Fibroblast of pulmonary artery (primary cell): ENCODE results near the gene FBXW2.
"Not testable (repeated sequence)": the region's sequence is repeated elsewhere in the genome, so short reads cannot be mapped to it uniquely, and the experiment has no call there.

Experiments used
- DNase-seq: peaks from one replicate; pipeline ENCODE4 v3.0.0-alpha.2; 2010; ENCODE audit warnings: low read depth
- H3K4me3 ChIP-seq: replicated peaks from 2 replicates; pipeline ENCODE4 v1.5.1; 2011; ENCODE audit warnings: low read depth, mild to moderate bottlenecking, control low read depth, low read length, moderate library complexity
- CTCF ChIP-seq: IDR thresholded peaks from 2 replicates; pipeline ENCODE4 v1.5.1; 2011; ENCODE audit warnings: mild to moderate bottlenecking, control low read depth, low read length, inconsistent platforms; ENCODE audit errors: missing control alignments

FBXW2 gene

GRCh38 chr9:120755044-120755443 lies 38.2 kb downstream of the FBXW2 start:
- DNase-seq, result no peak
- TF ChIP-seq CTCF, result no peak
- H3K4me3 ChIP-seq, result no peak overlapping the region

- no peak overlapping the region for H3K4me3 ChIP-seq
- no peak for TF ChIP-seq CTCF
- DNase-seq, result no peak
Observed at GRCh38 chr9:120750421-120750820, 42.8 kb downstream of the FBXW2 start.

DNA sequence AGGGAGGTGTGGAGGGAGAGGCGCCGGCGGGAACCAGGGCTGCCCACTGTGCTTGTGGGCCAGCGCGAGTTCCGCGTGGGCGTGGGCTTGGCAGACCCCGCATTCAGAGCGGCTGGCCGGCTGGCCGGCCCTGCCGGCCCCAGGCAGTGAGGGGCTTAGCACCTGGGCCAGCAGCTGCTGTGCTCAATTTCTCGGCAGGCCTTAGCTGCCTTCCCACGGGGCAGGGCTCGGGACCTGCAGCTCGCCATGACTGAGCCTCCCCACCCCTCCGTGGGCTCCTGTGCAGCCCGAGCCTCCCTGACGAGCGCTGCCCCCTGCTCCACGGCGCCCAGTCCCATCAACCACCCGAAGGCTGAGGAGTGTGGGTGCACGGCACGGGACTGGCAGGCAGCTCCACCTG lies 46.9 kb downstream of the FBXW2 start:
- not testable (repeated sequence) for H3K4me3 ChIP-seq, DNase-seq

GRCh38 chr9:120745278-120745677 lies 47.9 kb downstream of the FBXW2 start:
- no peak overlapping the region for H3K4me3 ChIP-seq
- TF ChIP-seq CTCF, result no peak
- DNase-seq, result no peak

GRCh38 chr9:120742951-120743416 lies 50.2 kb downstream of the FBXW2 start:
- H3K4me3 ChIP-seq, result no peak overlapping the region
- TF ChIP-seq CTCF, result peak; percentile 71
- DNase-seq, result peak; percentile 54

- no peak for TF ChIP-seq CTCF
- DNase-seq, result peak; percentile 29
Observed at GRCh38 chr9:120741701-120742100, 51.5 kb downstream of the FBXW2 start.

GRCh38 chr9:120741191-120741590 lies 52.0 kb downstream of the FBXW2 start:
- no peak for DNase-seq
- H3K4me3 ChIP-seq, result no peak overlapping the region
- TF ChIP-seq CTCF, result no peak

More at GRCh38 chr9:120741701-120742100, 51.5 kb downstream of the FBXW2 start:
- no peak overlapping the region for H3K4me3 ChIP-seq
